GM19099 (cell line): ENCODE results near the gene CACTIN.

Experiments
- POLR2A ChIP-seq: IDR thresholded peaks from 3 replicates; pipeline ENCODE4 v1.6.1; 2011; ENCODE audit warnings: low read depth; ENCODE audit not compliant: insufficient read length; ENCODE audit errors: extremely low read depth

Gene CACTIN

DNA sequence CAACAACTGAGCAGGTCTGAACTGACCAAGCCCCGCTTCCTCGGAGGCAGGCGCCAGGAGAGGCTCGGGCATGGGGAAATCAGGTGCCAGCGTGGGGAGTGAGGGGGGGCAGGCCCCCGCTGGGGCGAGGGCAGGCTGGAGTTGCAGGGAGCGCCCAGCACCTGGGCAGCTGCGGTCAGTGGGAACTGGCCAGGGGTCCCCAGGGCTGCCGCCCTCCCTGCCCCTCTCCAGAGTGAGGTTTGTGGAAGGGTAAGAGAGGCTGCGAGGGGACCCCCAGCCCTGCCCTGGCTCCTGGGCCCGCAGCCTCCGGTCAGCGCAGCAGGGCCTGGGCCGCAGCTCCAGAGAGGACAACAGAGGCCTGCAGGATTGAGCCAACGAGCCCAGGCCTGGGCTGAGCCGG, 41.2 kb upstream of the CACTIN start:
- TF ChIP-seq POLR2A = no peak

DNA sequence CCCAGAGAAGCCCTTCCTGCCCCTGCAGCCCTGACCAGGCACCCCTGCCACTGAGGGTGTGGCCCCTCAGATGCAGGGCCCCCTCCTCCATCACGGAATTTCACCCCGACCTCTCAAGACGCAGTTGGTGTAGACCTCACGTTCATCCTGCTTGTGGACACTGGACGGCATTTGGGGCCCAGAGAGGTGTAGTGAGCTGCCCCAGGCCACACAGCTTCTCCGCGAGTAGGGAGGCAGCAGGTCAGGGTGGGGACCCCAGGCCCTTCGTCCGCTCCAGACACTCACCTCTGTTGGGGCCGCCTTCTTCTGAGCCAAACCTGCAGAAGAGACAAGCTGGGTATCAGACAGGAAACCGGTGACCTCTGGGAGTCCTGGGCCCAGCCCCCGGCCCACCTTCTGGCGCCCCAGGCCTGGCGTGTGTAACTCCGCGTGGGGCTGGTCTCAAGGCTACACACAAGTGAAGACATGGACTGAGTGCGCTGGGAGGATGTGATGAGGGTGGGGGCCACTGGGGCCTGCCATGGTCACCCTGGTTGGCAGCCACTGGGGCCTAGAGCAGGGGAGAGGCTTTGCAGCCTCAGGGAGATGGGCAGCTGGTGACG, 40.5 kb upstream of the CACTIN start:
- TF ChIP-seq POLR2A = no peak

DNA sequence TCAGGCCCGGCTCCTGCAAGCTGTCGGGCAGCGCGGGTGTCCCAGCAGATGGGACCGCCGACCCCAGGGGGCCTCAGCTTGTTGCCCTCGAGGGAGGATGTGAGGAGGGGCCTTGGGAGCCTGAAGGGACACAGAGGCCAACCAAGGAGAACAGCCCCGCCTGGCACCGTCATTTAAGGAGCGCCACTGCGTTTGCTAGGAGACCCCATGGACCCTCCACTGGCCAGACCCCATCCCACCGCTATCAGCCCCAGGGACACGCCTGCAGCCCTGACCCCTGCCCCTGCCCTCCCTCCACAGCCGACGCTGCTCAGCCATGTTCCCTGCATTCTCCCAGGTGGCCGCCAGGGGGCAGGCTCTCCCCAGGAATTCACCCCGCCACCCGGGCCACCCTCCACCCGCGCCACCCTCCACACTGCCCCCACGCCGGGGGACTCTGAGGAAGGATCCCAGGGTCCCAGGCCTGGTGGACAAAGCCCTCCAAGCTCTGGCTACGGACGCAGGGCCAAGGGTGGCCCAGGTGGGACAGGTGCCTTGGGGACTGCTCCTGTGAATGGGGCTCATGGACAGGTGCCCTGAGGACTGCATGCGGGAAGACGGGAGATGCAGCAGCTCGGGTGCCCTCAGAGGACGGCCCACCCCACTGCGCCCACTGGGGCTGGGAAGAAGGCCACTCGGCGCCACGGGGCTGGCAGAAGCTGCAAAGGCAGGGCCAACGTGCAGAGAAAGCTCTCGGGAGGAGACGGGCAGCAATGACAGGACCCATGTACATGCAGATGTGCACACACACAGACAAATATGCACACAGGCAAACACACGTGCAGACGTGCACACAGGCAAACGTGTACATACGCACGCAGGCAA, 39.3 kb upstream of the CACTIN start:
- TF ChIP-seq POLR2A = no peak

DNA sequence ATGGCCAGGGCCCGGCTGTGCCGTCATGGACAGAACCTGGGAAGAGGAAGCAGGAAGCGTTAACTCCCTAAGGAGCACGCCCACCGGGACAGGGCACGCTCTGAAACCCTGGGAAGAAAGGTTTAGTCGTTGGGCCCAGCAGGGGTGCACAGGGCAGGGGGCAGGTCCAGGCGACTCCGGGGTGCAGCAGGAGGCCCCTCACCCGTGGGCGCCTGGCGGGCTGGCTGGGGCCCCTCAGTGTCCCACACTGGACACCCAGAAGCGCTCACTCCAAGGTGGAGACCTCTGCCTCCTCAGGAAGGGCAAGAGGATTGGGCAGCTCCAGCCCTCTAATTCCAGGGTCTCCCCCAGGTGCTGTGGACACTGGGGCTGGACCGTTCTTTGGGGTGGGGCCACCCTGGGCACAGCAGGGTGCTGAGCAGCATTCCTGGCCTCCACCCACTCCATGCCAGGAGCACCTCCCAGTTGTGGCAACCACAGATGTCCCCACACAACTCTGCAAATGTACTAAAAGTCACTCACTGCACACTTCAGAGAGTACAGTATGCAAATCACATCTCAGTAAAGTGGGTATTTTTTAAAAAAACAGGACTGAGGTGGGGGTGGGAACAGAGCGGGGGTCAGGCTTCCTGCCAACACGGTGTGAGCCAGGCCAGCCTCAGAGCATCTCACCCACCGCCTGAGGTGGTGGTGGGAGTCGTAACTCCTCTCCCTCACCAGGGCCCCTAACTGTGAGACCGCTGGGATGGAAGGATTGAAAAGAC, 38.5 kb upstream of the CACTIN start:
- no peak for TF ChIP-seq POLR2A

DNA sequence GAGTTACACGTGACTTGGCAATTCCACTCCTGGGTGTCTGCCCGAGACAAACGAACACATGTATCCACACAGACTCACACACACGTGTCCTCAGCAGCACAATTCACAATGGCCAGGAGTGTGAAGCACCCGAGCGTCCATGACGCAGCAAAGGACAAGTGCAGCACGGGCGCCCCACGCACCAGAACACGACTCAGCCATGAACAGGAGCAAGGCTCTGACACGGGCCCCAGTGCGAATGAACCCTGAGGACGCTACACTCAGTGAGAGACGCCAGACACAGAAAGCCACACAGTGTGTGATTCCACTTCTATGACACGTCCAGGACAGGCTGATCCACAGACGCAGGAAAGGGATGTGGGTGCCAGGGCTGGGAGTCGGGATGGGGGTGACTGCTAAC, 37.2 kb upstream of the CACTIN start:
- no peak for TF ChIP-seq POLR2A

DNA sequence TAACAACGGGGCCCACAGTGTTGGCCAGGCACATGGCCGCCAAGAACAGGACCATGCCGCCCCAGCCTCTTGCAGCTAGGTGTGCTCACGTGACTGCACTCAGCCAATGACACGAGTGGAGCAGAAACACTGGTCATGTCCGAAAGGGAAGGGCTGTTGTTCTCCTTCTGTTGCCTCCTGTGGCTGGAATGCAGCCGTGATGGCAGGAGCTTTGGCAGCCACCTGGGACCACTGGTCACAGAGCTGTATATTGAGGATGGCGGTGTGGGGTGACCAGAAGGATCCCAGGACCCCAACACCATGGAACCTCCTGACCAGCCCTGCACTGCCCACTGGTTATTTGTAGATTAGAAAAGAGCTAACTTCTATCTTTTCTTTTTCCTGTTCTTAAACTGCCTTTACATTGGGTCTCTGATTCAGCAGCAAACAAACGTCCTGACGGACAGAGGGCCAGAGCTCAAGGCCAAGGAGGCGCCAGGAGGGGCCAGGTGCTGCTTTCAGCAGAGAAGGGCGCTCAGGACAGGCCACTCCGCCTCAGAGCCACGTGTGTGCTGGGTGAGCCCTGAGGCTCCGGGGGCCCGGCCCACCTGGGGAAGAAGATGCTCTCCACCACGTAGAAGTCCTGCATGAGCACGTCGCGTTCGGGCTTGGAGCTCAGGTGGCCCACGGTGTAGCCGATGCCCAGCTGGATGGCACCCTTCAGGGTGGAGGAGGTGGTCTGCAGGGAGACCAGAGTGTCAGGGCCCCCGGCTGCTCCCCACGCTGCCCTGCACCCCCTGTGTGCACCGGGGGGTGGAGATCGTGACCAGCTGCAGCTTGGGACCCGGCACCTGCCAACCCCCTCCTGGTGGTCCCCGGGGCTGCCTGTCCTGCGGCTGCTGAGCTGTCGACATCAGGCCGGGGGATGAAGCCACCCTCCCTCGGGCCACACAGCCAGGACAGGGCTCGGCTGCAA, 35.0 kb upstream of the CACTIN start:
- TF ChIP-seq POLR2A = no peak

DNA sequence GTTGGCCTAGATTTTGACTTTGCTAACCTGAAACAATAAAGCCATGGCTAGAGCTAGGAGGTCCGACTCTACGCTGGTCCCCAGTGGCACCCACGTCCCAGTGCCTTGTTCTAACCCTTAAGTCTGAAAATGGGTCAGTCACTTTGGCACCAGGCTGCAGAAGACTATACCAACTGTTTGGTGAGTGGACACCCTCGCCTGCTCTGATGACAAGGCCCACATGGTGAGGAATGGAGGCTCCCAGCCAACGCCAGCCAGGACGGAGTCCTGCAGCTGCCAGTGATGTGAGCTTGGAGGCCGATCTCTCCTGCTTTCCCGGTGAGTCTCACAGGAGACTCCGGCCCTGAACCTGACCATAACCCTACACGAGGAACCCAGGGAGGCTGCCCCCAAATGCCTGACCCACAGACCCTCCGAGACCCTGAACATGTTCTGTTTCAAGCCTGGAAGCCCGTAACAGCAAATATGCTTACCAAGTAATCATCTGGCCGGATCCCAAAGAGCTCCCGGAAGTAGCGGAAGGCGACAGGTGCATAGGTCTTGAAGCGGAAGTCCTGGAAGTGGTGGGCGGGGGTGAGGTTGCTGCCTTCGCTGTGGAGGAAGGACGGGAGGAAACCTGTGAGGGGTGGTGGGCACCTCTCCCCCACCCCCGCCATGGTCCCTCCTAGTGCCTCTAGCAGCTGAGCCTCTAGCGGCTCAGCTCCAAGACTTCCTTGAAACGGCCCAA, 34.1 kb upstream of the CACTIN start:
- no peak for TF ChIP-seq POLR2A

DNA sequence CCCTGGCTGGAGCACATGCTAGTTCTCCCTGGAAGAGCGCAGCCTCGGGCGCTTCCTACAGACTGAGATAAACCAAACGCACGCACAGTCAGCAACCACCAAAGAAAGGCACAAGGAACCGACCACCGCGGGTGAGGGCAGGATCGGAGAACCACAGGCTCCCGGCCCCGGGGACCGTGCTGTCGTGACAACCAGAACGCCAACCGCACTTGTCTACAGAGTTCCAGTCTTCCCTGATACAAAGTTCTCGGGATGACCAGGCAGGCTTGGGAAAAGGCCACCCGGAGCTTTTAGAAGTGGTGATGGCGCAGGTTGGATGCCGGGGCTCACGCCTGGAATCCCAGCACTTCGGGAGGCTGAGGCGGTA, 33.1 kb upstream of the CACTIN start:
- TF ChIP-seq POLR2A = no peak

DNA sequence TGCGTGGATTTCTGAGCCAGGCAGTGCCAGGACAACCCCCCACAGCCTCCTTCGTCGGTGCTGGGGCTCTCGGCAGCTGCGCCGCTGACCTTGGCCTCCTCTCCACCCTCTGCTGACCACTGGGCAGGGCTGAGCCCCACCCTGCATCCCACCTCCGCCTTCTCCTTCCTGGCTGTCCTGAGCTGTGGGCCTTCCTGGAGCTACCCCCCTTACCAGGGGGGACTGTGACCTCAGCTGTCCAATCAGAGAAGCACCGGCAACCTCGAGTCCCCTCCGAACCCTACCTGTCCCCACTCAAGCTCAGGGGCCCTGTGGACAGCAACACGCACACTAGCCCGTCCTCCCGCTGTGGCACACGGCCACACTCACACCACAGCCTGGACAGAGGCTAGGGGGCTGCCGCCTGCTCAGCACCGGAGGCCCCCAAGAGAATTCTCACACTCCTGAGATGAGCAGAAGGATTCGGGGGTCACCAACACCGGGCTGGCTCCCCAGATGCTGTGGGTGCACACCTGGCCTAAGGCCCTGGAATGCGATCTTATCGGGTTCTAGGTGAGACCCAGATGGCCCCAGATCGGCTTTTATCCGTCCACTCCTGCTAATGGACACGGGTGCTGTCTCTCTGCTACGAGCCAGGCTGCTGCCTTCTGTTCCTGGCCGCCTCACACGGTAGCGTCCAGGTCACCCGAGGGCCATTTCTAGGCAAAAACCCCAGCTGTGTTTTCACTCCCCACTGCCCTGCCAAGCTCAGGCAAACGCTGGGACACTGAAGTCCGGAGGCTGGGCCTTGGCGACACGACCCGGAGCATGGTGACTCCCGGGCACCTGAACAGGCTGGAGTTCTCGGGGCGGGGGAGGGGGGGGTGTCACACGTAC, 32.5 kb upstream of the CACTIN start:
- no peak for TF ChIP-seq POLR2A

DNA sequence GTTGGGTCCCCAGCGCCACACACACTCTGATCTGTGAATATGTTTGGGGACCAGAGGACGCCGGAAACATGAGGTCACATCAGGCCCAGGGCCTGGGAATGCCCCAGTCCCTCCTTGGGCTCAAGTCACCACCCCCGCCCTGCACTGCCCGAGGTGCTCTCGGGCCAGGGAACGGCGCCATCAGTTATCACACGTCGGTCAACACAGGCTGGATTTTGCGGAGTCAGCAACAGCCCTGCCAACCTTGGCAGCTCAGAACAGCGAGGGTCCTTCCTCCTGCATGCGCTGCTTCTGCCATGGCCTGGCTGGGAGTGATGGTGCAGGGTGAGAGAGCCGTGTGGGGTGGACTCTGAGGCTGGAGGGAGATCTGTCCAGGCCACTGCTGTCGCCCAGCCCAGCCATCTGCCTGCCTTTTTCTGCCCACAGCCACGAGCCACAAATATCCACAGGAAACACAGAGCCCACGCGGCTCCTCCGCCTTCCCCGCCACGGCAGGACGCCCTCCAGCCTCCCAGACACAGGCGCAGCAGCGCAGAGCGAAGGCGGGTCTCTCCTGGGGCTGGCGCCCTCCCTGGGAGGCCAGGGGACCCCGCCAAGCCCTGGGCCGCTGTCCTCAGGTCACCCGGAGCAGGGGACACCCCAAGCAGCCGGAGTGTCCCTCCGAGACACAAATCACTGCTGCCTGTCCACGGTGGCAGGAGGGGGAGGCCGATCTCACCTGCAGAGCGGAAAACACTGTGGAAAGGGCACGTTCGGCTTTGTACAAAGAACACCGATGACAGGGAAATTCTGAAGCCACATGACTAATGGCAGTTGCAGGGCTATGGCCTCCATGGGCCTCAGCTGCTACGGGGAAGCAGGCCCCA, 31.6 kb upstream of the CACTIN start:
- TF ChIP-seq POLR2A = no peak

DNA sequence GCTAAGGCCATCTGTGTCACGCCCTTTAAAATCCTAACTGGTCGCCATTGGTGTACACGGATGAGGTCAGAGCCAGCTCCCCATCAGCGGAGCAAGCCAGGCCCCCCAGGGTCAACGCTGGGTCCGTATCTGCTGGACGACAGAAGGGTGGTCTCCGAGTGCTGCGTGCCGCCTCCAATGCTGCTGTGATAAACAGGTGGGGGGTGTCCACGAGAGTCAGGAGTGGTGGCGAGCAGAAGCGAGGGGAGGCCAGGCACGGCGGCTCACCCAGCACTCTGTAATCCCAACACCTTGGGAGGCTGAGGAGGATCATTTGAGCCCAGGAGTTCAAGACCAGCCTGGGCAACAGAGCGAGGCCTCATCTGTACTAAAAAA, 30.8 kb upstream of the CACTIN start:
- no peak for TF ChIP-seq POLR2A

DNA sequence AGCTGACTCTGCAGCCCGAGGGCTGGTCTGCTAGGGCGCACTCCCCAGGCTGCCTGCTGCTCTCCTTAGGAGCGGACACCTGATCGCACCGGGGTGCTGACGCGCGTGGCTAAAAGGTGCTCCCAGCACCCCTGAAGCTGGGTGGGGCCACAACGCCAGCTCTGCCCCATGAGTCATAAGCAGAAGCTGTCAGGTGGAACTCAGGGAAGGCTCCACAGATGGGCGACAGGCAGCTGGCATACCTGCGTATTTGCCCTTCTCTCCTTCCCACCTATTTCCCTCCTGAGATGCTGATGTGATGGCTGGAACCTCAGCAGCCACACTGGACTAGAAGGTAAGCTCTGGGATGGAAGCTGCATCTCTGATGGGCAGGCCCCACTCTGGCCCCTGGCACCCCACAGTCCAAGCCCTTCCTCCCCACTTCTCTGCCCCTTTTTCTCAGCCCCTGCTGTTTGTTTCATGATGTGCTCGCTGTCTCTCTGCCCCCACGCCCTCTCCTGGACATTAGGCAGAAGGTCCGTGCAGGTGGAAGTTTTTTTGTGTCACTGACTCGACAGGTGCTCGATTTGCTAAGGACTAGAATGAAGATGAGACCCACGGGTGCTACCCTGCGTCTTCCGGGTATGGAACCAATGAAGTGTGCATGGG, 30.3 kb upstream of the CACTIN start:
- no peak for TF ChIP-seq POLR2A

DNA sequence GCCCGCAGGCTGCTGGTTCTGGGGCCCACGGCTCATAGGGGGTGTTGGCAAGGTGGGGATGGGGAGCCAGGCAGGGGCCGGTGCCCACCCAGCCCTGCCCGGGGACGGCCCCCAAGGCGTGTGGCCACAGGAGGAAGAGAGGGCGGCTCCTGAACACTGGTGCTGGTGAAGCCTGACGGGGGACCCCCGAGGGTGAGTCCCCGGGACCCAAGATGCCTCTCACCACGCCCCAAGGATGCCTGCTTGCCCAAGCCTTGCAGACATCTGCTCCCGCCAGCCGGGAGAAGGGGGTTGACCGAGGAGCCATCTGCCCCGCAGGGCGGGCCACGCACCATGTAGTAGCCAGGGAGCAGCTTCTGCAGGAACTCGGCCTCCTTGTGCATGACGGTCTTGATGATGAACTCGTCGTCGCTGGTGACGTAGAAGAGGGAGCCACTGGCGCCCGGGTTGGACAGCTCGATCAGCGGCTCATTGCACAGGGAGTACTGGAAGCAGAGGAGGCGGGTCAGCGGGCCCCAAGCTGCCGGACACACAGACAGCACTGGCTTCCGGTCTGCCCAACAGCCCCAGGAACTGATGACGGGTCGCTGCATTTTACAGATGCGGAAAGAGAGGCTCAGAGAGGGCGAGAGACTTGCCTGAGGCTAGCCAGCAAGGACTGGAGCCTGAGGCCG, 29.6 kb upstream of the CACTIN start:
- no peak for TF ChIP-seq POLR2A
